Cardiac muscle cell (in vitro differentiated cells and primary cell): ENCODE results near the gene KCNQ5. TPM values are rescaled to one million over a fixed set of nuclear protein-coding genes. Genes with fewer than 3 reads are reported as not detected.

Source experiments
- DNase-seq, 2 donors: peaks; one replicate each; pipeline versions ENCODE4 v3.0.0 to v3.0.0-alpha.2; 2010 to 2017; ENCODE audit warnings: low read depth in 1 of 2, low spot score in 1 of 2
- H3K27ac ChIP-seq: fragments of 200-600 bp; sonication (generic); 2 replicates; pipeline ENCODE4 v1.5.1; 2016
- H3K27me3 ChIP-seq: fragments of 200-600 bp; sonication (generic); 2 replicates; pipeline ENCODE4 v1.6.0; 2016; ENCODE audit warnings: control low read depth
- H3K36me3 ChIP-seq: fragments of 200-600 bp; sonication (generic); 2 replicates; pipeline ENCODE4 v1.5.1; 2016; ENCODE audit warnings: control low read depth
- H3K4me1 ChIP-seq: fragments of 200-600 bp; sonication (generic); 2 replicates; pipeline ENCODE4 v1.8.1; 2017; ENCODE audit warnings: low read depth, mild to moderate bottlenecking, mixed run types
- H3K4me3 ChIP-seq: fragments of 200-600 bp; sonication (generic); 2 replicates; pipeline ENCODE4 v1.5.1; 2016; ENCODE audit warnings: mild to moderate bottlenecking
- H3K9me3 ChIP-seq: fragments of 200-600 bp; sonication (generic); 2 replicates; pipeline ENCODE4 v1.5.1; 2017; ENCODE audit warnings: low read depth, mild to moderate bottlenecking, control low read depth
- polyA plus RNA-seq: library from polyadenylated mRNA; unstranded; fragments of >200 nt; fragmentation: Nextera tagmentation; extraction: Ambion mirVana; gene quantifications from 2 replicates; pipeline ENCODE4 v1.2.1, GENCODE V29; 2016
- total RNA-seq: library from RNA; depleted of rRNA; stranded (reverse); fragments of >200 nt; gene quantifications from 2 replicates; pipeline ENCODE4 v1.2.3, GENCODE V29; 2016
- TF ChIP-seq, protein P1 (sequence below): IDR thresholded peaks from 2 replicates; pipeline ENCODE4 v1.5.1; 2012; ENCODE audit warnings: low read depth, mild to moderate bottlenecking, low read length

KCNQ5 gene
- total and polyA plus RNA-seq, 2 experiments from 2014 or later = 31.4 to 45.4 TPM

DNA sequence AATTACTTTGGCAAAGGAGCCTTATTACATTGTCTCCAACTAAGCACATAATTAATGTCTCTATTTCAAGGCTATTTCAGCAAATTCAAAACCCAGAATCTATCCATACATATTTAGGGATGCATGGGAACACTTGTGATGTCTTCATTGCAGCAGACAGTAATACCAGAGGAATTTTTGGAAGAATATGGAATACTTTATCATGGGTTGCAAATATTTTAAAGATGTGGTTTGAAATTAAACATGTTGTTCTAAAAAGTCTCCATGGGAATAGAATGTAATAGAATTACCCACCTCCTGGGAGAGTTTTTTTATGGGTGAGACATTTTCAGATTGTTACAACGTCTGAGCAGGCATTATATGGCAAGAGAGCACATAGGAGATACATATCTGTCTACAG, 170.8 kb downstream of the KCNQ5 start:
- DNase-seq = no peak
- Histone ChIP-seq H3K36me3 (no peaks in the 10 kb centered on the region), H3K27me3 (no peaks in the 10 kb centered on the region), H3K27ac (no peak overlapping the region), H3K9me3 (no peaks in the 10 kb centered on the region), H3K4me1 (peaks cover 55% of the 10 kb centered on the region), H3K4me3 (no peak overlapping the region)
- TF ChIP-seq, protein P1, sequence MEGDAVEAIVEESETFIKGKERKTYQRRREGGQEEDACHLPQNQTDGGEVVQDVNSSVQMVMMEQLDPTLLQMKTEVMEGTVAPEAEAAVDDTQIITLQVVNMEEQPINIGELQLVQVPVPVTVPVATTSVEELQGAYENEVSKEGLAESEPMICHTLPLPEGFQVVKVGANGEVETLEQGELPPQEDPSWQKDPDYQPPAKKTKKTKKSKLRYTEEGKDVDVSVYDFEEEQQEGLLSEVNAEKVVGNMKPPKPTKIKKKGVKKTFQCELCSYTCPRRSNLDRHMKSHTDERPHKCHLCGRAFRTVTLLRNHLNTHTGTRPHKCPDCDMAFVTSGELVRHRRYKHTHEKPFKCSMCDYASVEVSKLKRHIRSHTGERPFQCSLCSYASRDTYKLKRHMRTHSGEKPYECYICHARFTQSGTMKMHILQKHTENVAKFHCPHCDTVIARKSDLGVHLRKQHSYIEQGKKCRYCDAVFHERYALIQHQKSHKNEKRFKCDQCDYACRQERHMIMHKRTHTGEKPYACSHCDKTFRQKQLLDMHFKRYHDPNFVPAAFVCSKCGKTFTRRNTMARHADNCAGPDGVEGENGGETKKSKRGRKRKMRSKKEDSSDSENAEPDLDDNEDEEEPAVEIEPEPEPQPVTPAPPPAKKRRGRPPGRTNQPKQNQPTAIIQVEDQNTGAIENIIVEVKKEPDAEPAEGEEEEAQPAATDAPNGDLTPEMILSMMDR = no peak

DNA sequence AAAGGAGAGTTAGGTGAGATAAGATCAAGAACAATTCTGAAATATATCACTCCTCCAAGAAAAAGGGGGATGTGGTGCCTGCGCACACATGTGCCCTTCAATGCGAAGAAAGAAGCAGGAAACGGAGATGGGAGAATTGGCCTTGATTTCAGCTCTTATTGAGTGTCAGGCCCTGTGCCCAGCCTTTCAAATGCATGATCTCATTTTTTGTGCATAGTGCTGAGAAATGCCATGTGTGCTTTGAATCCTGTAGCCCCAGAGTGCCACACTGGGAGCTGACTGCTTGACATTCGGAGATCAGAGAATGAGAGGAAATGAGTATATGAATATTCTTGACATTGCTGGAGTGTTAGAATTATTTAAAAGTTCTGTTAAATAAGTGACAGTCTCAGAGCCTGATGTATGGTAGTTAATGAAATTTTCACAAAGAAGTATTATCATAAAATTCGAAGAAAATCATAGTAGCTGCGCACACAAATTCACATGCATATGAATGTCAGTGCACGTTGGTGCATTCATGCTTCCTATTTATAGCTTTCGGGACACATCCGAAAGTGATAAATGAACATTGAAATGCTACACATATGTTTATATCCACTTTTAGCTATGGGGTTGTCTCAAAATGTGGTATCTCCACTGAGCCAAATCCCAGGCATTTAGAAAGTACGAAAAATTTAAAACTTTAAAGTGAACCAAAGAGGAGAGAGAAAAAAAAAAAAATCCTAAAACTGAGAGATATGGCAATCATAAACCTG, 172.0 kb downstream of the KCNQ5 start:
- Histone ChIP-seq H3K27me3 (no peaks in the 10 kb centered on the region), H3K4me3 (no peak overlapping the region), H3K36me3 (peaks cover 6% of the 10 kb centered on the region), H3K27ac (no peak overlapping the region), H3K4me1 (peaks cover 46% of the 10 kb centered on the region), H3K9me3 (no peaks in the 10 kb centered on the region)
- no peak for DNase-seq
- TF ChIP-seq, protein P1 = no peak

DNA sequence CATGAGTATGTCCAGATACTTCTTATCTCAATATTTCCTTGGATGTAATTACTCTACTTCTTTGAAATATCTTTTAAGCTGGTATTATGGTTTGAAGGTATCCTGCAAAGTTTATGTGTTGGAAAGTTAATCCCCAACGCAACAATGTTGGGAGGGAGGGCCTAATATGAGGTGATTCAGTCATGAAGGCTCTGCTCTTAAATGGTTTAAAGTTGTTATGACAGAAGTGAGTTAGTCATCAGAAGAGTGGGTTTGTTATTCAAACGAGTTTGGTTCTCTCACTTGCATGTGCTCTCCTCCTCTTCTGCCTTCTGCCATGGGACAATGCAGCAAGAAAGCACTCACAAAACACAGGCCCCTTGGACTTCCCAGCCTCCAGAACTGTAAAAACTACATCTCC, 176.3 kb downstream of the KCNQ5 start:
- Histone ChIP-seq H3K4me3 (no peak overlapping the region), H3K36me3 (peaks cover 6% of the 10 kb centered on the region), H3K27ac (no peak overlapping the region), H3K27me3 (no peaks in the 10 kb centered on the region), H3K4me1 (peaks cover 16% of the 10 kb centered on the region), H3K9me3 (no peaks in the 10 kb centered on the region)
- TF ChIP-seq, protein P1 = no peak
- peak in 1 of 2 donors; percentile 24 for DNase-seq

DNA sequence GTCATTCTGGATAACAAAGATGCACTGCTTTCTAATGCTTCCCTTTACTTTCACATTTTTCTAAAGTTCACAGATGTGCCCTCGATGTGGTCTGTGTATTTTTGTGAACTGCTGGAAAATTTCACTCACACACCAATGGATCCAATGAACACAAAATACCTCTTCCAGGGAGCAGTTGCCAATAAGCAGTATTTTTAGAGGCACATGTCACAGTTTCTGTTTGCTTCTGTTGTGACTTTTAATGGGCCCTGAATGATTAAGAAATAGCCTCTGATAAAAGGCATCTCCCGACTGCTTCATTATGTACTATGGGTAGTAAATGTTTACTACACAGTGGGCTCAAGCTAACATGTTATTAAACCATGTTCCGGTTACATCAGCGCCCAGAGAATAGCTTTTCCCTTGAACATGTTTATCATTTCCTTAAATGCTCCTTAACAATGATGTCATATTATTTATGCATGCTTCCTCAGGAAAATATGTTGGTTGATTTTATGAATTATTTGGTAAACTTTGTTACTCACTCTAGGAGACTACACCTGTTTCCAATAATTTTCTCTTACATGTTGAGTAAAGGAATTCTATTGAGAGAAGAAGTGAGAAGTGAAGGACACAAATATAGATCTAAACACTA, 188.0 kb downstream of the KCNQ5 start:
- Histone ChIP-seq H3K4me1 (peaks cover 33% of the 10 kb centered on the region), H3K36me3 (no peaks in the 10 kb centered on the region), H3K4me3 (no peak overlapping the region), H3K27me3 (no peaks in the 10 kb centered on the region), H3K9me3 (no peaks in the 10 kb centered on the region), H3K27ac (peak overlapping the region; percentile 86)
- TF ChIP-seq, protein P1 = no peak
- DNase-seq = no peak

DNA sequence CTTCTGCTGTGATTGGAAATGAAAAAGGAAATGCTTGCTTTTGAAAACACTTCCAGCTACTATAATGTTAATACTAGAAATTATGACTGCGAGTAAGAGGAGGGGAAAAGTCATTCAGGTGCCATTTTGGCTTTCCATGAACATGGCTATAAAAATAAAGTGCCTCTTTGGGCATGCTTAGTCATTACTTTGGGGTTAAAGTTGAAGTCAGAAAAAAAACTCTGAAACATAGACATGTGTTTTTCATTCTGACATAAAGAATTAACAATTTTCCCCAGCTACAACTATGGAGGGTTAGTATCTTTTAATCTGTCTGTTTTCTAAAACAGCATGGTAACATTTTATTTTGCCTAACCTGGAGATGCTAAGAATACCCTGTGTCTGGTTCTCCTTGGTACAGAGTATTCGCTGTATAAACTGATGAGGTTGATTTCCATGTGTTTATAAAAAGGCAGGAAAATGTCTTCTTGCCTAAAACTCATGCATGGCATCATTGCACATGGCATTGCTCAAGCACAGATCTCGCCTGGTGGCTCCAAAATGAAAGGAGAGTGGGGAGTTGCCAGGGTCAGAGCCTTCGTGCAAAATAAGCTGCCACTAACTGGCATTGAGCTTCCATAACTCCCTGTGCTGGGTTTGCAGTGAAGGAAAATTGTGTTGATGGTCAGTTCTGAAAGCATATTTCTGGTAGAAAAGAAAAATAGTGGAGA, 188.9 kb downstream of the KCNQ5 start:
- no peaks in the 10 kb centered on the region for H3K9me3 ChIP-seq
- H3K4me3 ChIP-seq = no peak overlapping the region
- no peaks in the 10 kb centered on the region for H3K27me3 ChIP-seq
- H3K36me3 ChIP-seq = no peaks in the 10 kb centered on the region
- DNase-seq = no peak
- peaks cover 33% of the 10 kb centered on the region for H3K4me1 ChIP-seq
- TF ChIP-seq, protein P1 = no peak
- H3K27ac ChIP-seq = peak overlapping the region; percentile 86
